SH-SY5Y (cell line): Measurements from ENCODE around the gene HTR3B.

Experiments used
- GATA2 ChIP-seq: IDR thresholded peaks from 2 replicates; pipeline ENCODE4 v1.6.1; 2011; ENCODE audit warnings: mild to moderate bottlenecking, low read depth, low read length
- GATA3 ChIP-seq: IDR thresholded peaks from 2 replicates; pipeline ENCODE4 v1.6.1; 2011; ENCODE audit warnings: low read depth, mild to moderate bottlenecking, low read length, moderate library complexity

DNA sequence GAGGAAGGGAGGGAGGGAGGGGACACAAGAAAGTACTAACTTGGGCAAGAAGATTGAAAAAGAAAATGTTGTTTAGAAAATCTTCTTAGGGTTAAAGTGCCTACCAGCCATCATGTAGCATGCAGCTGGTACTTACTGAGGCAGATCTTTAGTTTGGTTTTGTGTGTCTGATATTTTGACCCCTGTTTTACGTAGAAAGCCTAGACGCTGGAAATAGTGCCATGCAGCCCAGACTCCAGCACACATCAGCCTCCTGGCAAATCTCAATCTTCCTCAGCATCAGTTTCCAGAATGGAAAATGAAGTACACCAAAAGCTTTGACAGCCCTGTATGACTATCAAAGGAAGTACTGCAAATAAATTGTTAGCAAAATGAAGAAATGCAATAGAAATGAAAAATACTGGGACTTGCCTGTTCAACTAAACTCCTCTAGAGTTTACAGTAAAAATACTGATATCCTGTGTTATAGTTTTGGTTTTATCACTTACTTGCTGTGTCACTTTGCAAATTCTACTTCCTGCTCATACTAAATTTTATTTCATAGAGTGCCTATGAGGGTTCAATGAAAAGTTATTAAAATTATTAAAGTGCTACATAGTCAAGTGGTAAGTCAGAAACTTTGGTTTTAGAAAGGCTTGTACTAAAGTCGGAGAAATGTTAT is 36.6 kb upstream of the HTR3B start:
- TF ChIP-seq GATA2 (no peak), GATA3 (no peak)
